HG02642 (cell line): Measurements from ENCODE around the gene PIEZO2.
A peak's percentile ranks its signal among the peaks of the same experiment; 100 is the strongest.
"Not testable (repeated sequence)": the region's sequence is repeated elsewhere in the genome, so short reads cannot be mapped to it uniquely, and the experiment has no call there.

ENCODE experiments used
- ATAC-seq: cut with Tn5 transposase; IDR thresholded peaks from one replicate; pipeline ENCODE4 v1.9.1; 2021; ENCODE audit warnings: mild to moderate bottlenecking; ENCODE audit not compliant: unreplicated experiment, poor library complexity

PIEZO2 gene

DNA sequence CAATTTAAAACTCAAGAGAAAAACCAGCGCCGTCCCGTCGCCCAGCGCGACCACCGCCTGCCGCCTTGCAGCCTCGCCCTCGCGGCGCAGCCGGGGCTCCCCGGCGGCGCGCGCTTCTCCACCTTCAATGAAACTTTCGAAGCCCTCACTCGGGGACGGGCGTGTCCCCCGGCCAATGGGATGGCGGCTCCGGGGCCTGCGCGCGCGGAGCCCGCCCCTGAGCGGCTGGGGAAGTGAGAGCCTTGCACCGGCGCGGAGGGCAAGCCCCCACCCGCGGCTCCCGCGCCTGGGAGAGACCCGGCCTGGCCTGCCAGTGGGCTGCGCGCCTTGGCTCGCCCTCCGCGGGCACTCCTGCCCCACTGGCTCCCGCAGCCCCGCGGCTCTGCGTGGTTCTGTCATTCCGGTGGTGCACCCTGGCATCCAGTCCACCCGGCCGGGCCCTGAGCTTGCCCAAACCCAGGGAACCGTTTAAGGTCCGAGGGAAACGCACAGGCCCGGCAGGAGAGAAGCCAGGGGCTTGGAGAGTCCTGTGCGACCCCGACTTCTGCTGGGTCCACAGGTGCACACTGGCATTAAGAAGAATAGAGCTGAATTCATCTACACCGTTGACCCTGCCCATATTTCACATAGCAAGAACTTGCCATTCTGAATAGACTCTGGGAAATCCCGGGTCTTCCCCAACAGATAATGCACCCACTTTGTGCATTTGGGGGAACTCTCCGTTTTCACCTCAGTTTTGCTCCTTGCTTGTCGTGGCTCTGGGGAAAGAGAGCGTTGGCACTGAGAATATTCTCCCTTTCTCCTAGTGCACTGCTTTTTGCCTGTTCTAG is at the start of gene PIEZO2:
Gene PIEZO2 (minus strand): TSS at position 129 of the 830 bp plus-strand sequence. CDS start 981 bp downstream, outside the sequence.
- ATAC-seq = peak; percentile 83

DNA sequence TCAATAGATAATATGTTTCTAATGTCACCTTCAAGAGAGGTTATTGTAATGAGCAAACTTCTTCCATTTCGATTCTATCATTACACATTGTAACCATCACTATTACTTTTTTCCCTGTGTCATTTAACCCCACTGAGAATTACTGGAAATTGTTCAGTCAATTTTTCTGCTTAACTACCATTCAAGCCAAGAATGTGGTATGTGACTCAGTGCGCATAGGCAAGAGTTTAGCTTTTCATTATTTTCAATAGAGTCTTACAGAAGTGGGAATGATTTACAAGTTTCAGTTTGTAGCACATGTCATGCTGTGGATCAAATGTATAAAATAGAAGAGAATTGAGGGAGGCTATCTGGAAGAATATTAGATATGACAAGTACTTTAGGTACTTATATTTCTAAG is 34.3 kb upstream of the PIEZO2 start:
- ATAC-seq = no peak

DNA sequence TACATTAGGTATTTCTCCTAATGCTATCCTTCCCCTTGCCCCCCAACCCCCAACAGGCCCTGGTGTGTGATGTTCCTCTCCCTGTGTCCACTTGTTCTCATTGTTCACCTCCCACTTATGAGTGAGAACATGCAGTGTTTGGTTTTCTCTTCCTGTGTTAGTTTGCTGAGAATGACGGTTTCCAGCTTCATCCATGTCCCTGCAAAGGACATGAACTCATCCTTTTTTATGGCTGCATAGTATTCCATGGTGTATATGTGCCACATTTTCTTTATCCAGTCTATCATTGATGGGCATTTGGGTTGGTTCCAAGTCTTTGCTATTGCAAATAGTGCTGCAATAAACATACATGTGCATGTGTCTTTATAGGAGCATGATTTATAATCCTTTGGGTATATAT is 32.3 kb upstream of the PIEZO2 start:
- ATAC-seq = not testable (repeated sequence)

DNA sequence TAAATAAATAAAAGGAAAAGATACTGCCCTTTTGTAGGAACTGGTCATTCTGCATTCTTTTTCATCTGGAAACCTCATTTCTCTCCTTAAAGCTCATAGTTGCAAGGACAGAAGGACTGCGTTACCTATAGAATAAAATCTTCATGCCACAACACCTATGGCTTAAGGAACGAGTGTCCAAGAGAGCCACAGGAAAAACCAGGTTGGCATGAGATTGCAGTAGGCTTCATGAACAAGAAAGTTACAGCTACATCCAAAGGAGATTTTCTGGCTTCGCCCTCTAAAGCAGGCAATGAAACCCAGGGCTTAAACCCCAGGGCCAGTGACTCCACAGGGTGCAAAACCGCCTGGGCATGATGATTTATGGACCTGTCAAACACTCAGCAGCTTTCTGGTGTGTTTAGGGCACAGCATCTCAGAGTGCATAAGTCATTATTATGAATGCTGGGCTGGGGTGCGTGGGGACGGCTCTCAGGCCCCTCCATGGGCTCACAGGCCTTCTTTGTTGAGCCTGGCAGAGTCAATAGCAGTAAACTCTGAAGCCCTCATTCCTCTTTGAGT is 30.7 kb upstream of the PIEZO2 start:
- ATAC-seq = no peak

DNA sequence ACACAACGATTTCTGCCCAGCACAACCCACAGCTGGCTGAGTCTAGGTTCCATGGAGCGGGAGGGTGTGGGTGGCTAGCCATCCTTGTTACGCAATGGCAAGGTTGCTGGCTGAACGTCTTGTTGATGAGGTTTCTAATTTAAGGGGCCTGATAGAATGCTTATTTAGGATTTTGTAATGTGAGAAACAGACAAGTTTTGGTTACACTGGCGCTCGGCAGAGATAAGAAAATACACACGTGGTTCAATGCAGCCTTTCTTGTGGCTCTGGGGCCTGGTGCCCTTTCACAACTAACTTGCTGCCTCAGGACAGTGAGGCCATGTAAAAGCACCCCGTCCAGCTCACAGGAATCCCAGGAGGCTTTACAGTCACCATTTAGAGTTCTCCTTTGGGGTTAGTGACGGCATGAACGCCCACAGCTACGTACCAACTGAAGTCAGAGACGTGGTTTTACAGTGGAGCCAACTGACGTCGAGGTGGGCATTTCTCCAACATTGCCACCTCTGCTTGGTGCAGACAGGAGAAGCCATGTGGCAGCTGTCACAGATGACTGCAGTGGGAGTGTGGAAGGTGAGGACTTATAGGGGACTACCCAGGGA is 29.7 kb upstream of the PIEZO2 start:
- no peak for ATAC-seq

DNA sequence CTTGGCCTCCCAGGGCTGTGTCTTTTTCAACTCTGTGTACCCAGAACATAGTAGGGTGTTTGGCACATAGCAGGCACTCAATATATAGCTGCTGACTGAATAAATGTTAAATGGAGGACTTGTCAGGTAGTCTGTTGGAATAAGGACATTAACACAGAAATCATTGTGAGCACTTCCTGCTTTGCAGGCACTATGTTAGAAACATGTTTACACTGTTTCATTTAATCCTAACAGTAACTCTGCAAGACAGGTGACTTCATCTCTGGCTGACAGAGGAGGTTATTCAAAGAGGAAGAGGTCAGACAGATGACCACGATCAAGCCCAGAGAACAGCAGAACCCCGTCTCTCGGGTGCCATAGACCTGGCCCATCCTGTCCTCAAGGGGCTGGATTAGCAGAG is 28.0 kb upstream of the PIEZO2 start:
- no peak for ATAC-seq

DNA sequence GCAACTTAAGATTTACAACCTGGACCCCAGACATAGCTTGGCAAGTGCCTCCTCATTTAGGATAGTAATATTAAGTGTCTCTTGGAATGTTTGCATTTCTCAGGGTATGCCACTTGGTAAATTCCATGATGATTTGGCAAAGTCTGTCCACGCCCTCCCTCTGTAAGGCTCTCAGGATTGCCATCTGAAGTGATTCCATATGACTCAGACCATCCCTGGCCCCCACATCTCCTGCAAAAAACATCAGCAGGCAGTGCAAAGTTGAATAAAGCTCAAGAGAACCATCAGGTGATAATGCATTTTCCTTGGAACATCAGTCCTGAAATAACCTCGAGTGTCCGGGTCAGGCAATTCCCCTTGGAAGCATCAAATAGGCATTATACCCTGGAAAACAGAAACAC is 27.1 kb upstream of the PIEZO2 start:
- ATAC-seq = no peak

DNA sequence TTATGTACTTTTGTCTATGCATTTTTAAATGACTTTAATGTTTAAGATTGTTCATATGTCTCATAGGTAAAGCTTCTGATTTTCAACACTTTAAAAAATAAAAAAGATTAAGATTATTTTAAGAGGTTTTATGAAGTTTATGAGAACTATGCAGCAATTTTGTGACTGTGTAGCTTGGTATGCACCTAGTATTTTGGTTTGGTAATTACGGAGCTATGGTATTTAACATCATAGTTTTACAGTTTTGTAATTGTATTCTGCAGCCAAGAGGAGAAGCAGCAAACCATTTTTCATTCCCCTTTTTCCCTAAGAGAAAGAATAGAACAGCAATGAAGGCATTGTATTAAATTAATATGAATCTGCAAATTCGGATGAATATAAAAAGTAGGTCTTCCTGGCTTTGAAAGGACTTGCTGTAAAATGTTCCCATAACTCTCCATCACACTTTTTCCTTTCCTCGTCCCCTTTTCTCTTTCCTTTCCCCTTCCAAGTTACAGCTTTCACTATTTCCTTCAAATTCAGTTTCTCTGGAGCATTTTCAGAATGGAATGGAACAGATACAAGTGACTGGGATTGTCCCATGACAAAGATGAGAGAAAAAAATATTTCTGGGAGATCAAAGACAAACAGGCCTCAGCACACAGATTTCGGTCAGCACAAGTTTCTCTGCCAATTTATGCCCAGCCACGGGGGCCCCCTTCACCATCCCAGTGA is 26.1 kb upstream of the PIEZO2 start:
- no peak for ATAC-seq

DNA sequence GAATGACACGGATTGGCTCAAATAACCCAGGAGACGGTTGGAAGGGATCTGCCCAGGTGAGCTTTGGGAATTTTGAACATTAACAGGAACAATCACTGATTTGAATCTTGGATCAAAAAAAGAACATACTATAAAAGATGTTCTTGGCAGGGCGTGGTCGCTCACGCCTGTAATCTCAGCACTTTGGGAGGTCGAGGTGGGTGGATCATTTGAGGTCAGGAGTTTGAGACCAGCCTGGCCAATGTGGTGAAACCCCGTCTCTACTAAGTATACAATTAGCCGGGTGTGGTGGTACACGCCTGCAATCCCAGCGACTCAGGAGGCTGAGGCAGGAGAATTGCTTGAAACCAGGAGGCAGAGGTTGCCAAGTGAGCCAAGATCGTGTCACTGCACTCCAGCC is 24.8 kb upstream of the PIEZO2 start:
- not testable (repeated sequence) for ATAC-seq

DNA sequence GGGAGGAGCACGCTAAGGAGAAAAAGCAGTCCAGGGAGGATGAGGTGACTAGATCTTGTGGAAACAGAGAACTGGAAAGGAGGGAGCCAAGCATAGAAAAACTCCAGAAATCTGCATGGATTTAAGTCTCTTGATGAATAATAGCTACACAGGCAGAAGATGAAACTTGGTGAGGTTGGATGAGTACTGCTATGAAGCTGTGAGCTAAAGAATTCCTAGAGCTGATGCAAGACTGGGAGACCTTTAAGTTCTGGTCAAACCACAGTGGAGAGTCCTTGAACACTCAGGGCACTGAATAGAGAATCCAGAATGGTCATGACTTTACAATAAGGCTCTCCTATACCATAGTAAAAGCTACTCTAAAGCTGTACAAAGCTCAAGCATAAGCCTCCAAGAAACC is 18.4 kb upstream of the PIEZO2 start:
- no peak for ATAC-seq

DNA sequence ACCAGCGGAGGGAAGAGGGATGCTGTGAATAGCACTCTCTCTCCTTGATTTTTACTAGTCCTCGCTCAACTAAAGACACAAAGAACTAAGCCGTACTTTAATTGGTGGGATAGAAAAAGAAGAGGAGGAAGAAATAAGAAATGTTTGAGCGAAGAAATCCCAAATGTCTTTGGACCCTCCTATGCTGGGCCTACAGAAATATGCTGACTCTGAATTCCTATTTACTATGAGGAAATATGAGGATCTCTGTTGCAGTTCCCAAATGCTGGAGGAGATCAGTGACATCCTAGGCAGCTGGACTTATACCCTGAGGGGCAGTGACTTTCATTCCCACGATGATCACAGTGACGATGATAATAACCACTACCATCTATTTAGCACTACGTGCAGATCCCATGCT is 16.6 kb upstream of the PIEZO2 start:
- ATAC-seq = no peak

DNA sequence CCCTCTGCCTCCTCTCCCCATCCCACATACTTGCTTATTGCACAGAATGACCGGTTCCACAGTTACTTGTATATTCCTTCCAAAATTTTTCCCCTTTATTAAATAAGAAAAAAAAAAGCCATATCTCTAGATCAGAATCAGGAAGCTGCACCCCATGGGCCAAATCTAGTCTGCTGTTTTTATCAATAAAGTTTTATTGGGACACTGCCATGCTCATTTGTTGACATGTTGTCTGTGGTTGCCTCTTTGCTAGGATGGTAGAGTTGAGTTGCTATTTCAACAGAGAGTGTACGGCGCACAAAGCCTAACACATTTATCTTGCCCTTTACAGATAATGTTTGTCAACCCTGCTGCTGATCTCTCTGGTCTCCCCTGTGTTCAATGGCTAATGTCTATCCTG is 15.8 kb upstream of the PIEZO2 start:
- ATAC-seq = no peak

DNA sequence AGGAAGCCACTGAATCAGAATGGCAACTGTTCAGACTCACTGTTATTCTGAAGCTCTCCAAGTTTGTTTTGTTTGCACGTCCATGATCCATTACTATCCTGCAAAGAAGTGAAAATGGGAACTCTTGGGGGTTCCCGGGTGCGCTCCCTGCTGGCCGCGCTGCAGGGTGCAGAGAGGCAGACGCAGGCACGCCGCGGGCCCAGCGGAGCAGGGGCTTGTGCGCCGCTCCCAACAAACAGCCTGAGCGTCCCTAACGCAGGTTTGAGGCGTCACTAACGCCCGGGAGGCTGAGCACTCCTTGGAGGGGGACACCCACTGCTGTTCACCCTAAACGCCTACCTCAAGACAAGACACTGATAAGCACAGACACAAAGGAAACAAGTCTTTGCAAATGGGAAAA is 14.3 kb upstream of the PIEZO2 start:
- ATAC-seq = no peak

DNA sequence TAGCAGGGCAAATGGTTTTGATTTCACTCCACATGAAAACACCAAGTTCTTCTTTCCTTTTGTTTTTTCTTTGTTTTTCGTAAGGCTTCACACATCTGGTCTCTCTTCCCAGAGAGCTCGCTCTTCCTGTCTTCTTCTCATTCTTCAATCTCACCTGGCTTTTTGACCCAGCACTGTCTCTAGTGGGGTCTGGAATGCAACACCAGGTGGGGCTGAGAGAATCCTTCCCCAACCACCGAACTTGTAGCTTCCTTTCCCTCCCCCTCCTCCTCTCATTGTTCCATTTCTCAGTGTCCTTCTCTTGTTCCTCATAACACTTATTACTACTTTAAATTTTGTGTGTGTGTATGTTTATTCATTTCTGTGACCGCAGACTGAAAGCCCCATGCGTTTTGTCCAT is 13.5 kb upstream of the PIEZO2 start:
- ATAC-seq = no peak

DNA sequence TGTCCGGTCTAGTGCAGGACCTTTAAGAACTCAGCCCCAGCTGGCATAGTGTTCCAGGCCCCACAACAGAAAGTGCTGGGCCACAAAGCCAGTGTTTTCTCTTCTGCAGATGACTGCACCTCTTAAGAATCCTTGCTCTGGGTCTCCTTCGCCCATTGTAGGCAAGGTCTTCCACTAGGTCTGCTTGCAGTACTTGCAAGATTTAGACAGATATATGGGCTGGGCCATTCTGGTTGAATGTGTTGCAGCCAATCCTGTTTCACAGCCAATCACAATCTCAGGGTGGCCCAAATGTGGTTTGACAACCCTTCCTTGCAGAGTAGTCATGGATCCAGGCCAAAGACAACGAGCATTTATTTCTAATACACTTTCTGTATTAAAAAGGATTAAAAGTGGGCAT is 13.1 kb upstream of the PIEZO2 start:
- no peak for ATAC-seq

DNA sequence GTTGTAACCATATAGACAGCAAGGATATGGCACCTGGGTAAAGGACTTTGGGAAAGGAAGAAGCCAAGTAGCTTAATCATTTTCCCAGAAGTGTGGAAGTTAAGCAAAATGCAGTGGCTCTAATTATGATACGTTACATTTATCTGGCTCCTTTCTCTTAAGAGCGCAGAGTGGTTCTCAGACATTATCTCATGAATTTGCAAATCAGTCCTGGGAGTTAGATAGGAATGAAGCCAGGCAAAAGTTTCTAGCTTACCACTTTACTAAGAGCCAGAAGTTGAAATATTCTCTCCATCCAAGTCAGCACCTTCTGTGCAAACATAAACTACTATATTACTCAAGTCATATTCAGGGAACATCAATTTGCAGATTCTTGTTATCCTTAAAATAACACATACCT is 10.9 kb upstream of the PIEZO2 start:
- no peak for ATAC-seq

DNA sequence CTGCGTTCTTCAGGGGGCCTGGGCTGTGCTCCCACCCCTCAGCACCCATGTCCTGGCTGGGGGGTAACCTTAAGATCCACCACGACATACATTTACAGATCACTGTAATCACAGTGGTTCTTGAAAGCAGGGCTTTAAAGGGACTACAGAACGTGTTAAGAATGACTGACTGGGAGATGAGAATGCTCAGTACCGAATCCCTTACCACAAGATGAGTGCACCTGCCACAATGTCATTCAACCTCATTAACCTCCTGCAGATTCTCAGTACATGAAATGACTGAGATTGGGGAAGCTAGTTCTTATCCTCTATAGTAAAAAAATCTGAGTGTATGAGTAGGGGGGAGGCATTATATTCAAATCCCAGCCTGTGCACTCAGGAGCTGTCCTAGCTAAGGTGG is 10.5 kb upstream of the PIEZO2 start:
- no peak for ATAC-seq

DNA sequence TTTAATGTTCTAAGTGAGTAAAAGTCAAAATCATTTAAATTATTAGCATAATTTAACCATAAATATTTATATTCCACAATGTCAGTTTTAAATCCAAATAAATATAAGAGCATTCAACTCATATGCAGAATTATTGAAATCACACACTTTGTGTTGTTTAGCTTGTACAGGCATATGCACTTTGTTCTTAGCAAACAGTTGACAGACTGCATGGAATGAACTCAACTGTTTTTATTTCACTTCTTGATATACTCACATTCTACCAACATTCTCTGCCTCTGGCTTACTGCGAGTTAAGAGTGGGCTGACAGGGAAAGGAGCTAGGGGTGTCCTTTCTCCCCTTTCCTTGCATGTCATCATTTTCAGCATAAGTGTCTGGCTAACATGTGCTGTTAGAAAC is 7.6 kb upstream of the PIEZO2 start:
- no peak for ATAC-seq

DNA sequence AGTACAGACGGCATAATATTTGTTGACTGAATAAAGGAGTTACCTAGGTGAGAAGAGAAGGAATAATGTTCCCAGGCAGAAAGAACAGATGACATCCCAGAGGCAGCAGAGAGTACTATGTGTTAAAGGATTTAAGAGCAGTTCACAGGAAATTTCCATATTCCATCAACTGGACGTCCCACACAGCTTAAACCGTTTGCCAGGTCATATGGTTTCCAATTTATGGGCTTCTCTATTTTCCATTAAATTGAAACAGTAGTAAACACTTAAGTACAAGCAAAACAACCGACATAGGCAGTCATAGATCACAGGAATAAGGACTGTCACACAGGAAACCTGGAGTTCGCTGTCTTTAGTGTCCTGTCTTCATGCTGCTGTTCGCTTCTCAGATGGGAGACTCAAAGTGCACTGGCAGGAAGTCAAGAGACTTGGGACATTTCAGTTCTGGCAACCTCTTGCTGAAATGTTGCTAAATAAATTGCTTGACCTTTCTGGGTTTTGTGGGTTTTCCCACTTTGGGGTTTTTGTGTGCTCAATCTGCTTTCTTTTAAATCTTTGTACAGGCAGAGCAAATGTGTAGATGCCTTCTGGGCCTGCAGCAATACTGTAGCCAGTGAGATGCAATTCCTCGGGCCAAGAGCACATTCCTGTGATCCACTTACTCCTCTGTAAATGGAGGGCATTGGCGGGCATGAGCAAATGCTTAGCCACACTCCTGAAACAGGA is 5.8 kb upstream of the PIEZO2 start:
- no peak for ATAC-seq

DNA sequence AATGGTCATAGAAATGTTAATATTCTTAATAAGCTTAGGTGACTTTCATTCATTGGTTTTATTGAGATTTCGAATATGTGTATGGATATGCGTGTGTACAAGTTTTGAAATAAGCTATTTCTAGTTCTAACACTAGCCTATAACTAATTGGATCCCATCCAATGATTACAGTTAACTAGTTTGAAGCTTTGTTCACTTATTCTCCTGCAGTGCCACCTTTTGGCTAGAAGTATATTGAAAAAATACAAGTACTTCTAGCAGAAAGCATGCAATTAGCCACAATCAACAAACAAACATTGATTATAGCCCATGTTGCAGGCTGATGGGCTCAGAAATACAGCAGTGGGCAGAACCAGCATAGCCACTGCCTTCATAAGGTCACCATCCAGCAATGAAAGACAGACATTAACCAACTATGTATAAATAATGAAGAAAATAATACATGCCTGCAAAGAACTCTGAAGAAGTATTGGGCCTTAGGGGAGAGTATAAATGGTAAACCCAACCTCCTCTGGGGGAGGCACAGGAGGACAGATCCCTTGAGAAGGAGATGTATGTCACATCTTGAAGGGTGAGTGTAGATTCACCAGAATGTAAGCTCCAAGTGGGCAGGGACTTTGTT is 5.1 kb upstream of the PIEZO2 start:
- no peak for ATAC-seq
